GM12878 (cell line): ENCODE measurements around the gene EHBP1. TPM values are rescaled to one million over a fixed set of nuclear protein-coding genes. Genes with fewer than 3 reads are reported as not detected.

ENCODE experiments used
- ATF2 ChIP-seq: IDR thresholded peaks from 2 replicates; pipeline ENCODE4 v1.6.1; 2012; ENCODE audit warnings: low read length, inconsistent platforms
- BMI1 ChIP-seq: fragments of 450-650 bp; IDR thresholded peaks from 2 replicates; pipeline ENCODE4 v1.6.1; 2016; ENCODE audit warnings: mild to moderate bottlenecking, moderate library complexity, borderline replicate concordance
- CHD4 ChIP-seq: fragments of 200-600 bp; sonication (generic); IDR thresholded peaks from 2 replicates; pipeline ENCODE4 v1.6.1; 2016; ENCODE audit warnings: mild to moderate bottlenecking
- E2F8 ChIP-seq: fragments of 450-650 bp; IDR thresholded peaks from 2 replicates; pipeline ENCODE4 v1.6.1; 2018; ENCODE audit warnings: mild to moderate bottlenecking, low read depth, moderate library complexity; ENCODE audit not compliant: partially characterized antibody
- EED ChIP-seq: sonication (generic); IDR thresholded peaks from 2 replicates; pipeline ENCODE4 v1.6.1; 2016; ENCODE audit warnings: antibody characterized with exemption, low read depth
- GABPA ChIP-seq: IDR thresholded peaks from 2 replicates; pipeline ENCODE4 v1.6.1; 2014; ENCODE audit warnings: antibody characterized with exemption, low read depth, mild to moderate bottlenecking, inconsistent platforms
- HCFC1 ChIP-seq: fragments of 150-350 bp; IDR thresholded peaks from 2 replicates; pipeline ENCODE4 v1.6.1; 2014; ENCODE audit warnings: low read length
- MEF2B ChIP-seq: fragments of 450-650 bp; IDR thresholded peaks from 2 replicates; pipeline ENCODE4 v1.6.1; 2018; ENCODE audit warnings: mild to moderate bottlenecking, moderate library complexity; ENCODE audit not compliant: partially characterized antibody, poor library complexity, severe bottlenecking
- NBN ChIP-seq: fragments of 450-650 bp; IDR thresholded peaks from 2 replicates; pipeline ENCODE4 v1.6.1; 2016
- NFYA ChIP-seq: IDR thresholded peaks from 2 replicates; pipeline ENCODE4 v1.6.1; 2011; ENCODE audit warnings: low read depth, mild to moderate bottlenecking, low read length, improper control_type of control experiment, borderline replicate concordance
- PAX5 ChIP-seq: IDR thresholded peaks from 2 replicates; pipeline ENCODE4 v1.6.1; 2011; ENCODE audit warnings: low read depth, low read length, borderline replicate concordance
- PRDM15 ChIP-seq: fragments of 450-650 bp; formaldehyde crosslinking; IDR thresholded peaks from 2 replicates; pipeline ENCODE4 v1.4.0; 2020; ENCODE audit warnings: mild to moderate bottlenecking, moderate library complexity
- RB1 ChIP-seq: fragments of 450-650 bp; formaldehyde crosslinking; IDR thresholded peaks from 2 replicates; pipeline ENCODE4 v1.6.1; 2017; ENCODE audit warnings: mild to moderate bottlenecking, borderline replicate concordance
- RELB ChIP-seq: fragments of 450-650 bp; IDR thresholded peaks from 2 replicates; pipeline ENCODE4 v1.6.1; 2017; ENCODE audit warnings: low read depth, mild to moderate bottlenecking, moderate library complexity
- SKIL ChIP-seq: fragments of 450-650 bp; IDR thresholded peaks from 2 replicates; pipeline ENCODE4 v1.6.1; 2017; ENCODE audit warnings: mild to moderate bottlenecking, low read depth, inconsistent platforms; ENCODE audit not compliant: poor library complexity, severe bottlenecking
- SMAD1 ChIP-seq: fragments of 450-650 bp; IDR thresholded peaks from 2 replicates; pipeline ENCODE4 v1.6.1; 2018; ENCODE audit warnings: mild to moderate bottlenecking, low read depth; ENCODE audit not compliant: partially characterized antibody
- TCF12 ChIP-seq: IDR thresholded peaks from 2 replicates; pipeline ENCODE4 v1.6.1; 2011; ENCODE audit warnings: low read depth, mild to moderate bottlenecking, low read length
- YY1 ChIP-seq: IDR thresholded peaks from 2 replicates; pipeline ENCODE4 v1.6.1; 2011; ENCODE audit warnings: low read depth, mild to moderate bottlenecking, low read length
- ZNF217 ChIP-seq: fragments of 450-650 bp; IDR thresholded peaks from 2 replicates; pipeline ENCODE4 v1.6.1; 2017; ENCODE audit warnings: antibody characterized with exemption, mild to moderate bottlenecking
- polyA plus RNA-seq, 11 experiments: library from polyadenylated mRNA; depleted of rRNA in 4 of 11; unstranded in 6 of 11; stranded (reverse) in 5 of 11; fragments of >200 nt; fragmentation: Nextera tagmentation in 4 of 11; fragmentation: Illumina TruSeq in 1 of 11; extraction: Ambion mirVana in 4 of 11; extraction: Trizol in 1 of 11; gene quantifications; 1 replicate in 1 of 11; 2 replicates in 10 of 11; pipeline versions ENCODE4 v1.2.1 to v1.2.3, GENCODE V29; 2011 to 2016; ENCODE audit warnings: inconsistent platforms in 2 of 11, missing spikeins in 2 of 11, low read depth in 1 of 11
- total RNA-seq, 4 experiments: library from RNA; depleted of rRNA in 3 of 4; stranded (reverse); fragments of >200 nt in 3 of 4; fragmentation: Illumina TruSeq in 1 of 4; extraction: Trizol in 1 of 4; gene quantifications; 2 replicates each; pipeline versions ENCODE4 v1.2.1 to v1.2.3, GENCODE V29; 2013 to 2021

The EHBP1 gene
- total and polyA plus RNA-seq, 10 of the 15 experiments (the other 5 are each of a cell fraction or from before 2014, with no cell fraction given), result 5.7 to 26.1 (median 13.6) TPM

- TF ChIP-seq PRDM15 (CRISPR knock-in tag) (no peak), RELB (no peak), TCF12 (no peak), YY1 (peak; percentile 49), NBN (no peak), E2F8 (no peak), ZNF217 (peak; percentile 47; the same call in 1 of the 2 replicates), SKIL (no peak), ATF2 (no peak), RB1 (peak; percentile 68; the same call in 1 of the 2 replicates), MEF2B (no peak), SMAD1 (no peak), PAX5 (no peak), NFYA (no peak), GABPA (no peak), BMI1 (no peak), CHD4 (no peak), EED (no peak), HCFC1 (no peak)
Observed at GRCh38 chr2:63050334-63051041, 345.0 kb downstream of the EHBP1 start, which contains the start of gene OTX1 (continued).
